Measurements from ENCODE around the gene TNS4.

The TNS4 gene

DNA sequence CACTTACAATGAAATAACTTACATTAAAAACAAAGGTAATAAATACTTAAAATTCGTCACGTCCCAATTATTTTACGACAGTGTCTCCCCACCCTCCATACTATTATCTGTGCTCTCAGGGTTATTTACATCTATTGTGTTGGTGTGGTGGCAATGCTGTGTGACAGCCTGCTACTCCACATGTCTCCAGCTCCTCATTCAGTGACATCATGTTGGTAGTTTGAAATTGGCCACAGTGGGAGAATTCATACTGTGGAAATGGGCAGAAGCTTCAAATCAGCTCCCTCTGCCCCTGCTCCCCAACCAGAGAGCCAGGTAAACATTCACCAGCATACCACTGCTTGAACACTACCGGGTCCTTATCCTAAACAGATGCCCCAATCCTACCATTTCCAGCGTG, 6.3 kb downstream of the TNS4 start:
- Histone ChIP-seq H3K4ac (ENCODE audit: low read length) (no peak overlapping the region), H3K23ac (ENCODE audit: low read depth, low read length, poor library complexity) (no peak overlapping the region), H3K9me3 (replicated peaks in 1 of 2; ENCODE audit: control insufficient read depth in 2 of 2, insufficient read depth in 1 of 2, low read depth in 1 of 2, low read length in 2 of 2) (no peaks in the 10 kb centered on the region), H2AK5ac (ENCODE audit: low read depth, low read length) (no peak overlapping the region), H3K18ac (ENCODE audit: low read length) (no peak overlapping the region), H3K9ac (ENCODE audit: low read depth, low read length, poor library complexity) (no peak overlapping the region), H2AFZ (ENCODE audit: low read length) (no peak overlapping the region), H3K4me3 (ENCODE audit: low read length in 2 of 2) (no peak overlapping the region), H3K27me3 (ENCODE audit: control insufficient read depth in 3 of 3, insufficient read depth in 3 of 3, low read depth in 1 of 3, low read length in 3 of 3) (peaks cover 0 to 28% (median 0%) of the 10 kb centered on the region in 3 experiments), H3K4me2 (ENCODE audit: insufficient read depth, low read length, poor library complexity, severe bottlenecking) (no peak overlapping the region), H3K27ac (replicated peaks; ENCODE audit: low read length) (no peak overlapping the region), H2BK12ac (ENCODE audit: low read length) (no peak overlapping the region), H2BK120ac (ENCODE audit: low read depth, low read length) (no peak overlapping the region), H3K79me1 (ENCODE audit: low read depth, low read length) (no peaks in the 10 kb centered on the region), H3K4me1 (ENCODE audit: control insufficient read depth in 2 of 2, insufficient read depth in 1 of 2, low read depth in 1 of 2, low read length in 2 of 2) (peaks cover 9 to 10% of the 10 kb centered on the region in 2 donors), H3K14ac (ENCODE audit: low read length) (no peak overlapping the region), H4K91ac (ENCODE audit: low read depth, low read length, poor library complexity) (no peak overlapping the region), H3K36me3 (replicated peaks in 1 of 2; ENCODE audit: control insufficient read depth in 2 of 2, insufficient read depth in 2 of 2, low read length in 2 of 2) (no peaks in the 10 kb centered on the region), H2BK15ac (ENCODE audit: low read length) (no peak overlapping the region), H4K8ac (ENCODE audit: low read depth, low read length) (no peak overlapping the region), H2BK5ac (ENCODE audit: low read length) (no peak overlapping the region)
- no CpG with 5 or more reads among the region's 5 CpGs for WGBS, 2 donors (ENCODE audit: extremely low coverage in 2 of 2, insufficient read length in 2 of 2, insufficient replicate concordance in 1 of 2)
- DNase-seq (ENCODE audit: low spot score) = no peak

DNA sequence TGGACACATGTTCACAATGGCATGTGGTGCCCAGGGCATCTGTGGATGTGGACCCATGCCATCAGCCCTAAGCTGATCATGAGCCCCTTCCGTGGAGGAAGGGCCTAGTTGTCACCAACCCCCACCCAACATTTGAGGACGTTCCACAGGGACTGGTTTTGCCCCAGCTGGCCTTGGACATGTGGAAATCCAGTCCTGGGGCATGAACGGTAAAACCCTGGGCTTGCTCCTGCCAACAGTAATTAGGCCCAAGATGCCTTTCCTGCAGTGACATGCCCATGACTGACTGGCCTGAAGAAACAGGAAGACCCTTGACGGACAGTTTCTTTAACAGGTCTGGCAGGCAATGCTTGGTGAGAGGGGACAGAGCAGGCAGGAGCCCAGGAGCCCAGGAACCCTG, 7.7 kb downstream of the TNS4 start:
- Histone ChIP-seq H4K8ac (ENCODE audit: low read depth, low read length) (no peak overlapping the region), H3K9me3 (replicated peaks in 1 of 2; ENCODE audit: control insufficient read depth in 2 of 2, insufficient read depth in 1 of 2, low read depth in 1 of 2, low read length in 2 of 2) (no peaks in the 10 kb centered on the region), H3K79me1 (ENCODE audit: low read depth, low read length) (no peaks in the 10 kb centered on the region), H2BK15ac (ENCODE audit: low read length) (no peak overlapping the region), H2BK5ac (ENCODE audit: low read length) (no peak overlapping the region), H3K9ac (ENCODE audit: low read depth, low read length, poor library complexity) (no peak overlapping the region), H2AFZ (ENCODE audit: low read length) (no peak overlapping the region), H3K27ac (replicated peaks; ENCODE audit: low read length) (no peak overlapping the region), H2BK120ac (ENCODE audit: low read depth, low read length) (no peak overlapping the region), H3K4ac (ENCODE audit: low read length) (no peak overlapping the region), H3K23ac (ENCODE audit: low read depth, low read length, poor library complexity) (no peak overlapping the region), H3K4me3 (ENCODE audit: low read length in 2 of 2) (no peak overlapping the region), H4K91ac (ENCODE audit: low read depth, low read length, poor library complexity) (no peak overlapping the region), H3K18ac (ENCODE audit: low read length) (no peak overlapping the region), H3K4me2 (ENCODE audit: insufficient read depth, low read length, poor library complexity, severe bottlenecking) (no peak overlapping the region), H2AK5ac (ENCODE audit: low read depth, low read length) (no peak overlapping the region), H3K27me3 (ENCODE audit: control insufficient read depth in 3 of 3, insufficient read depth in 3 of 3, low read depth in 1 of 3, low read length in 3 of 3) (peaks cover 0 to 25% (median 0%) of the 10 kb centered on the region in 3 experiments), H3K14ac (ENCODE audit: low read length) (no peak overlapping the region), H3K4me1 (ENCODE audit: control insufficient read depth in 2 of 2, insufficient read depth in 1 of 2, low read depth in 1 of 2, low read length in 2 of 2) (peaks cover 7 to 11% of the 10 kb centered on the region in 2 donors), H3K36me3 (replicated peaks in 1 of 2; ENCODE audit: control insufficient read depth in 2 of 2, insufficient read depth in 2 of 2, low read length in 2 of 2) (no peaks in the 10 kb centered on the region), H2BK12ac (ENCODE audit: low read length) (no peak overlapping the region)
- DNase-seq (ENCODE audit: low spot score) = no peak
- WGBS, 2 donors (ENCODE audit: extremely low coverage in 2 of 2, insufficient read length in 2 of 2, insufficient replicate concordance in 1 of 2) = no CpG with 5 or more reads among the region's 4 CpGs

DNA sequence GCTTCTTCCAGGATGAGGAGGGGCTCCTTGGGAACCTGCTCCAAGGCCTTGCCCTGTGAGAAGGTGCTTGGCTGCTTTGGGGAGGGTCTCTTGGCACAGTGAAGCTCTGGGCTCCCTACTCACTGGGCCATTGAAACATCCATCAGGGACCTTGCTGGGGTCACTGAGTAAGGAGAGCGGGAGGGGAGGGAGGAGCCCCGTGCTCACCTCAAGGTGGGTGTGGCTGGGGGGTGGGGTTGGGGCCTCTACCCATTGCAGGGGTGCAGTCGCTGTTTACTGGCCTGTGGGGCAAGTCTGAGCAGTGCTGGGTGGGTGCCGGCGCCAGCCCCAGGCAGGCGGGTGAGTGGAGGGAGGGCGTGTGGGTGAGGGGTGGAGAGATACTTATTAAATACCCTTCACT, 9.9 kb downstream of the TNS4 start:
- Histone ChIP-seq H3K4me1 (ENCODE audit: control insufficient read depth in 2 of 2, insufficient read depth in 1 of 2, low read depth in 1 of 2, low read length in 2 of 2) (peaks cover 7 to 11% of the 10 kb centered on the region in 2 donors), H4K8ac (ENCODE audit: low read depth, low read length) (no peak overlapping the region), H3K27me3 (ENCODE audit: control insufficient read depth in 3 of 3, insufficient read depth in 3 of 3, low read depth in 1 of 3, low read length in 3 of 3) (peaks cover 0 to 30% (median 0%) of the 10 kb centered on the region in 3 experiments), H3K79me1 (ENCODE audit: low read depth, low read length) (no peaks in the 10 kb centered on the region), H2AK5ac (ENCODE audit: low read depth, low read length) (peak overlapping the region; percentile 6), H3K23ac (ENCODE audit: low read depth, low read length, poor library complexity) (no peak overlapping the region), H2BK12ac (ENCODE audit: low read length) (no peak overlapping the region), H3K27ac (replicated peaks; ENCODE audit: low read length) (no peak overlapping the region), H2BK120ac (ENCODE audit: low read depth, low read length) (no peak overlapping the region), H3K4me2 (ENCODE audit: insufficient read depth, low read length, poor library complexity, severe bottlenecking) (no peak overlapping the region), H3K36me3 (replicated peaks in 1 of 2; ENCODE audit: control insufficient read depth in 2 of 2, insufficient read depth in 2 of 2, low read length in 2 of 2) (no peaks in the 10 kb centered on the region), H3K14ac (ENCODE audit: low read length) (no peak overlapping the region), H3K9ac (ENCODE audit: low read depth, low read length, poor library complexity) (no peak overlapping the region), H2BK5ac (ENCODE audit: low read length) (no peak overlapping the region), H3K9me3 (replicated peaks in 1 of 2; ENCODE audit: control insufficient read depth in 2 of 2, insufficient read depth in 1 of 2, low read depth in 1 of 2, low read length in 2 of 2) (no peaks in the 10 kb centered on the region), H2AFZ (ENCODE audit: low read length) (no peak overlapping the region), H4K91ac (ENCODE audit: low read depth, low read length, poor library complexity) (no peak overlapping the region), H3K4me3 (ENCODE audit: low read length in 2 of 2) (no peak overlapping the region), H2BK15ac (ENCODE audit: low read length) (no peak overlapping the region), H3K18ac (ENCODE audit: low read length) (no peak overlapping the region), H3K4ac (ENCODE audit: low read length) (no peak overlapping the region)
- WGBS, 2 donors (ENCODE audit: extremely low coverage in 2 of 2, insufficient read length in 2 of 2, insufficient replicate concordance in 1 of 2) = no CpG with 5 or more reads among the region's 7 CpGs
- no peak for DNase-seq (ENCODE audit: low spot score)

DNA sequence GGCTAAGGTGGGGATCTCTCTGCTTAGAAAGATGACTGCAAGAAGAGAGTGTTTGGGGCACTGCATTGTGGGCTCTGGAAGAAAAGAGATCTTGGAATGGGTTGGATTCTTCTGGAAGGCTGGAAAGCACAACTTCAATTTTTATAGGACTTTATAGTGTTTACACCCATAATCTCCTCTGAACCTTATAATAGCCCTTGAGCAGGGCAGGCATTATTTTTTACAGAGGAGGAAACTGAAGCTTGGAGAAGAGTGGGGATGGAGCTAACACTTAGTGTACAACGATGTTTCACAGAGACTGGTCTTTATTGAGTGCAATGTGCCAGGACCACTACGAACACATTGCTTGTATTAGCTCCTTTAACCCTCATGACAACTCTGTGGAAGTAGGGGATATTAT, 10.4 kb downstream of the TNS4 start:
- Histone ChIP-seq H3K23ac (ENCODE audit: low read depth, low read length, poor library complexity) (no peak overlapping the region), H4K91ac (ENCODE audit: low read depth, low read length, poor library complexity) (no peak overlapping the region), H3K27ac (replicated peaks; ENCODE audit: low read length) (no peak overlapping the region), H2BK5ac (ENCODE audit: low read length) (no peak overlapping the region), H2AK5ac (ENCODE audit: low read depth, low read length) (no peak overlapping the region), H3K79me1 (ENCODE audit: low read depth, low read length) (no peaks in the 10 kb centered on the region), H3K9ac (ENCODE audit: low read depth, low read length, poor library complexity) (no peak overlapping the region), H3K4me1 (ENCODE audit: control insufficient read depth in 2 of 2, insufficient read depth in 1 of 2, low read depth in 1 of 2, low read length in 2 of 2) (peaks cover 7 to 11% of the 10 kb centered on the region in 2 donors), H3K36me3 (replicated peaks in 1 of 2; ENCODE audit: control insufficient read depth in 2 of 2, insufficient read depth in 2 of 2, low read length in 2 of 2) (no peaks in the 10 kb centered on the region), H2BK12ac (ENCODE audit: low read length) (no peak overlapping the region), H3K18ac (ENCODE audit: low read length) (no peak overlapping the region), H3K4me3 (ENCODE audit: low read length in 2 of 2) (no peak overlapping the region), H4K8ac (ENCODE audit: low read depth, low read length) (no peak overlapping the region), H2AFZ (ENCODE audit: low read length) (peak overlapping the region; percentile 67), H3K14ac (ENCODE audit: low read length) (no peak overlapping the region), H2BK15ac (ENCODE audit: low read length) (no peak overlapping the region), H3K27me3 (ENCODE audit: control insufficient read depth in 3 of 3, insufficient read depth in 3 of 3, low read depth in 1 of 3, low read length in 3 of 3) (peaks cover 0 to 34% (median 0%) of the 10 kb centered on the region in 3 experiments), H3K4ac (ENCODE audit: low read length) (no peak overlapping the region), H3K9me3 (replicated peaks in 1 of 2; ENCODE audit: control insufficient read depth in 2 of 2, insufficient read depth in 1 of 2, low read depth in 1 of 2, low read length in 2 of 2) (no peaks in the 10 kb centered on the region), H2BK120ac (ENCODE audit: low read depth, low read length) (no peak overlapping the region), H3K4me2 (ENCODE audit: insufficient read depth, low read length, poor library complexity, severe bottlenecking) (no peak overlapping the region)
- WGBS, 2 donors (ENCODE audit: extremely low coverage in 2 of 2, insufficient read length in 2 of 2, insufficient replicate concordance in 1 of 2) = no CpG with 5 or more reads among the region's 2 CpGs
- DNase-seq (ENCODE audit: low spot score) = no peak
